IPS-15b (cell line): ENCODE results near the gene CDC45.
A peak's percentile ranks its signal among the peaks of the same experiment; 100 is the strongest.

Source experiments
- H3K27me3 ChIP-seq: one replicate; pipeline ENCODE4 v1.6.1; 2013; ENCODE audit warnings: low read length; ENCODE audit not compliant: control insufficient read depth, insufficient read depth
- H3K36me3 ChIP-seq: one replicate; pipeline ENCODE4 v1.6.1; 2013; ENCODE audit warnings: low read length; ENCODE audit not compliant: control insufficient read depth, insufficient read depth
- H3K4me1 ChIP-seq: one replicate; pipeline ENCODE4 v1.6.1; 2013; ENCODE audit warnings: mild to moderate bottlenecking, low read length; ENCODE audit not compliant: control insufficient read depth, insufficient read depth
- H3K4me3 ChIP-seq: one replicate; pipeline ENCODE4 v1.5.1; 2013; ENCODE audit warnings: low read depth, low read length
- H3K9ac ChIP-seq: one replicate; pipeline ENCODE4 v1.6.1; 2013; ENCODE audit warnings: low read depth, mild to moderate bottlenecking, low read length
- H3K9me3 ChIP-seq: one replicate; pipeline ENCODE4 v1.6.1; 2013; ENCODE audit warnings: mild to moderate bottlenecking, low read length; ENCODE audit not compliant: control insufficient read depth, insufficient read depth

Gene CDC45

GRCh38 chr22:19522881-19523239 lies 43.1 kb downstream of the CDC45 start:
- Histone ChIP-seq H3K9ac (no peak overlapping the region), H3K4me3 (peak overlapping the region; percentile 66), H3K9me3 (no peaks in the 10 kb centered on the region), H3K36me3 (peaks cover 3% of the 10 kb centered on the region), H3K4me1 (peaks cover 4% of the 10 kb centered on the region), H3K27me3 (peaks cover 24% of the 10 kb centered on the region)

DNA sequence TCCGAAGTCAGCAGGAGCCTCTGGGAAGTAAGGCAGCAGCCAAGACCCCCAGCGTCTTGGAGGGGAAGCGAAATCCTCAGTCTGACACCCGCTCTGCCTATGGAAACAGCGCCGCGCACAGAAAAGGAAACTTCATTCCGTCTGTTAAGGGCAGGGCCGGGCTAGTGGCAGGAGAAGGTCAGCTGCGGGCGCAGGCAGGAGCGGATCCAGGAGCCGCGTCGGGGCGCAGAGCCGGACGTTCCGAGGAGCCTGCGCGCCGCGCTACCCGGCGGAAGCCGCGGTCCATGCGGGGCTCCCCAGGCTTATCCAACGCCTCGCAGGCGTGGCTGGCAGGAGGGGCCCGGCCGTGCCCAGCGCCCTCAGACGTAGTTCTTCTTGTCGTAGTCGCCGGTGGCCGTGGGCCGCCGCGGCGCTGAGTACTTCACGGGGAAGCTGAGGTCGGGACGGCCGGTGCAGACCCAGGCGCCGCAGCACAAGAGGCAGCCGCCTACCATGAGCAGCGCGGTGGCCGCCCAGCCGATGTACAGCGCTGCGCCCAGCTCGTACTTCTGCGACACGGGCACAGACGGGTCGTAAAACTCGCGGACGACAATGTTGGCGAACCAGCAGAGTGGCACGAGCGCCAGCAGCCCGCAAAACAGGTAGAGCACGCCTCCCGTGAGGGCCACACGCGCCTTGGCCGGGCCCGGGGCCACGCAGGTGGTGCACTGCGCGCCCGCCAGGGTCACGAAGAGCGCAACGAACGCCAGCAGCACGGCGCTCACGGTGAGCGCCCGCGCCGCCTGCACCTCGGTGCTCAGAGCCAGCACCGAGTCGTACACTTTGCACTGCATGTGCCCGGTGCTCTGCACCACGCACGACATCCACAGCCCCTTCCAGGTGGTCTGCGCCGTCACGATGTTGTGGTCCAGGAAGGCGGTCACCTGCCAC lies 43.8 kb downstream of the CDC45 start:
- peak overlapping the region; percentile 66 for H3K4me3 ChIP-seq
- H3K36me3 ChIP-seq = peaks cover 3% of the 10 kb centered on the region
- H3K9me3 ChIP-seq = no peaks in the 10 kb centered on the region
- H3K27me3 ChIP-seq = peaks cover 24% of the 10 kb centered on the region
- peak overlapping the region; percentile 16 for H3K9ac ChIP-seq
- peaks cover 4% of the 10 kb centered on the region for H3K4me1 ChIP-seq

GRCh38 chr22:19524170-19525115 lies 44.7 kb downstream of the CDC45 start, which contains the start of gene CLDN5:
CLDN5 (minus strand) TSS chr22:19524410; CDS start chr22:19524255, 155 bp downstream.
- H3K9me3 ChIP-seq = no peaks in the 10 kb centered on the region
- peak within 1 kb of the TSS; percentile 16 for H3K9ac ChIP-seq
- peaks cover 3% of the 10 kb centered on the region for H3K36me3 ChIP-seq
- H3K27me3 ChIP-seq = peaks cover 24% of the 10 kb centered on the region
- H3K4me3 ChIP-seq = peak within 1 kb of the TSS; percentile 66
- H3K4me1 ChIP-seq = peaks cover 4% of the 10 kb centered on the region

- peak overlapping the region; percentile 66 for H3K4me3 ChIP-seq
- H3K4me1 ChIP-seq = peaks cover 4% of the 10 kb centered on the region
- no peaks in the 10 kb centered on the region for H3K9me3 ChIP-seq
- peaks cover 3% of the 10 kb centered on the region for H3K36me3 ChIP-seq
- no peak overlapping the region for H3K9ac ChIP-seq
- H3K27me3 ChIP-seq = peaks cover 24% of the 10 kb centered on the region
Observed at GRCh38 chr22:19525116-19525660, 45.5 kb downstream of the CDC45 start.

GRCh38 chr22:19525666-19526065 lies 45.9 kb downstream of the CDC45 start:
- Histone ChIP-seq H3K9me3 (no peaks in the 10 kb centered on the region), H3K4me3 (no peak overlapping the region), H3K4me1 (peaks cover 4% of the 10 kb centered on the region), H3K36me3 (peaks cover 3% of the 10 kb centered on the region), H3K27me3 (peaks cover 24% of the 10 kb centered on the region), H3K9ac (no peak overlapping the region)

GRCh38 chr22:19526076-19526701 lies 46.5 kb downstream of the CDC45 start:
- Histone ChIP-seq H3K36me3 (peaks cover 3% of the 10 kb centered on the region), H3K27me3 (peaks cover 24% of the 10 kb centered on the region), H3K9ac (no peak overlapping the region), H3K9me3 (no peaks in the 10 kb centered on the region), H3K4me3 (no peak overlapping the region), H3K4me1 (peaks cover 4% of the 10 kb centered on the region)

- Histone ChIP-seq H3K9ac (no peak overlapping the region), H3K36me3 (no peaks in the 10 kb centered on the region), H3K27me3 (peaks cover 24% of the 10 kb centered on the region)
Observed at GRCh38 chr22:19526702-19527111, 47.0 kb downstream of the CDC45 start.

DNA sequence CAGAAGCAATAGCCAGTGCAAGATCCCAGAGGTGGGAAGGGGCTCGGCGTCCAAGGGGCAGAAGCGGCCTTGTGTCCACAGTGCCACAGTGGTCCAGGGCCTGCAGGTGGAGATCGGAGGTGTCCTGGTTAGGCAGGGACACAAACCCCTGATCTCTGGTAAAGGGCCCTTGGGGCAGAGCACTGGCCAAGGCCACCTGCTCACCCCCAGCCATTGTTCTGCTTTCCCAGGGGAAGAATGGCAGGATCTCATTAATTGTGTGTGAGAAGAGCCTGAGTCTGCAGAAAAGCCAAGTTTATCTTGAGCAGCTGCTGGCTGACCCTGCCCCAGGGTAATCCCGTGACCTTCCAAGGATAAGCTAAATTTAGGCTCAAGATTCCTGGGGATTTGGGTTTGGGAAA lies 47.6 kb downstream of the CDC45 start:
- Histone ChIP-seq H3K36me3 (no peaks in the 10 kb centered on the region), H3K4me3 (no peak overlapping the region), H3K9me3 (no peaks in the 10 kb centered on the region), H3K27me3 (peaks cover 19% of the 10 kb centered on the region), H3K9ac (no peak overlapping the region), H3K4me1 (peaks cover 2% of the 10 kb centered on the region)

More at GRCh38 chr22:19526702-19527111, 47.0 kb downstream of the CDC45 start:
- H3K9me3 ChIP-seq = no peaks in the 10 kb centered on the region
- no peak overlapping the region for H3K4me3 ChIP-seq
- peaks cover 4% of the 10 kb centered on the region for H3K4me1 ChIP-seq

GRCh38 chr22:19527861-19528417 lies 48.2 kb downstream of the CDC45 start:
- Histone ChIP-seq H3K36me3 (no peaks in the 10 kb centered on the region), H3K9me3 (no peaks in the 10 kb centered on the region), H3K4me1 (no peaks in the 10 kb centered on the region), H3K9ac (no peak overlapping the region), H3K4me3 (no peak overlapping the region), H3K27me3 (peaks cover 16% of the 10 kb centered on the region)

- no peaks in the 10 kb centered on the region for H3K36me3 ChIP-seq
- H3K27me3 ChIP-seq = peaks cover 7% of the 10 kb centered on the region
- no peak overlapping the region for H3K4me3 ChIP-seq
- H3K4me1 ChIP-seq = no peaks in the 10 kb centered on the region
- H3K9ac ChIP-seq = no peak overlapping the region
- no peaks in the 10 kb centered on the region for H3K9me3 ChIP-seq
Observed at GRCh38 chr22:19529811-19530210, 50.1 kb downstream of the CDC45 start.

DNA sequence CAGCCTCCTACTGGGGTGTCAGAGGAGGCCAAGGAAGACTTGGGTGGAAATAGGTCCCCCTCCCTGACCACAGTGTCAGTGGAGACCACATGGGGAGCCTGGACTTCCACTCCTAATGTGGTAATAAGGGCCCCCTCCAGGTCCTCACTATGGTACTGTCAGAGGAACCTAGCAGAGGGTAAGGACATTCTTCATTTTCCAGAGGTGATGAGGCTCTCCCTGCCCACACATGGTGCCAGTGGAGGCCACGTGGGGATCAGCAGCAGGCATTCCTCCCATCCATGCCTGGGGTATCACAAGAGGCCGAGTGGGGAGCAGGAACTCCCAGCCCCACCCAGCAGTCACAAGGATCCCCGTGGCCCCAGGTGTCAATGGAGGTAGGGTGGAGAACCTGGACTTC lies 51.0 kb downstream of the CDC45 start:
- Histone ChIP-seq H3K27me3 (no peaks in the 10 kb centered on the region), H3K9ac (no peak overlapping the region), H3K4me3 (no peak overlapping the region), H3K4me1 (no peaks in the 10 kb centered on the region), H3K9me3 (no peaks in the 10 kb centered on the region), H3K36me3 (no peaks in the 10 kb centered on the region)
